AG04449 (cell line): Measurements from ENCODE around the gene BAZ2B.

Source experiments
- CTCF ChIA-PET: fragments of 350-600 bp; formaldehyde crosslinking; extraction: SDS; loops from one replicate; lab custom pipeline; 2021; ENCODE audit warnings: antibody characterized with exemption; lab: Yijun Ruan, JAX
- POLR2A ChIA-PET: fragments of 400-600, 350-600 bp; formaldehyde crosslinking; extraction: SDS; loops from one replicate; lab custom pipeline; 2020; ENCODE audit warnings: antibody characterized with exemption, inconsistent platforms; lab: Yijun Ruan, JAX
- DNase-seq: peaks from one replicate; pipeline ENCODE4 v3.0.0-alpha.2; 2010; ENCODE audit warnings: low read depth, low spot score
- H3K4me3 ChIP-seq: 2 replicates; pipeline ENCODE4 v1.5.1; 2011; ENCODE audit warnings: low read depth, mild to moderate bottlenecking, control low read depth, low read length
- TF ChIP-seq, protein P1 (sequence below): IDR thresholded peaks from one replicate; pipeline ENCODE4 v1.5.1; 2011; ENCODE audit warnings: mild to moderate bottlenecking, moderate library complexity, low read length, control low read depth, inconsistent platforms; ENCODE audit not compliant: insufficient read depth; ENCODE audit errors: missing control alignments

Gene BAZ2B

DNA sequence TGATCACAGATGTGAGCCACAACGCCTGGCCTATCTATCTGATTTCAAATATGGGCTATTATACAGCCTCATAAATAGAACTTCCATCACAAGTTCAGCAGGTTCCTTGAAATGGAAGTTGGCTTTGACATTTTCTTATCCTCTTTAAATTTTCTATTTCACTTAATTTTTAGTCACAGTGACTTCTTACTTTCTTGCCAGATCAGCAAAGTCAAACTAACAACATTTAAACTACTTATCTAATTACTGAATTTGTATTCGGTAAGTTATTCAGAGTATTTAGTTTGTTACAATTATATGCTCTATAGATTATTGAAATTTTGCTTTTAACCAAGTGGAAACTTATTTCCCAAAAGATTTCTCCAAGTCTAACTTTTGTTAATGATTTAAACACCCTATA lies 108.2 kb downstream of the BAZ2B start:
- ChIA-PET CTCF (no interaction called here), POLR2A (no interaction called here)
- no peak for DNase-seq
- TF ChIP-seq, protein P1, sequence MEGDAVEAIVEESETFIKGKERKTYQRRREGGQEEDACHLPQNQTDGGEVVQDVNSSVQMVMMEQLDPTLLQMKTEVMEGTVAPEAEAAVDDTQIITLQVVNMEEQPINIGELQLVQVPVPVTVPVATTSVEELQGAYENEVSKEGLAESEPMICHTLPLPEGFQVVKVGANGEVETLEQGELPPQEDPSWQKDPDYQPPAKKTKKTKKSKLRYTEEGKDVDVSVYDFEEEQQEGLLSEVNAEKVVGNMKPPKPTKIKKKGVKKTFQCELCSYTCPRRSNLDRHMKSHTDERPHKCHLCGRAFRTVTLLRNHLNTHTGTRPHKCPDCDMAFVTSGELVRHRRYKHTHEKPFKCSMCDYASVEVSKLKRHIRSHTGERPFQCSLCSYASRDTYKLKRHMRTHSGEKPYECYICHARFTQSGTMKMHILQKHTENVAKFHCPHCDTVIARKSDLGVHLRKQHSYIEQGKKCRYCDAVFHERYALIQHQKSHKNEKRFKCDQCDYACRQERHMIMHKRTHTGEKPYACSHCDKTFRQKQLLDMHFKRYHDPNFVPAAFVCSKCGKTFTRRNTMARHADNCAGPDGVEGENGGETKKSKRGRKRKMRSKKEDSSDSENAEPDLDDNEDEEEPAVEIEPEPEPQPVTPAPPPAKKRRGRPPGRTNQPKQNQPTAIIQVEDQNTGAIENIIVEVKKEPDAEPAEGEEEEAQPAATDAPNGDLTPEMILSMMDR: no peak
- no peak overlapping the region for H3K4me3 ChIP-seq

DNA sequence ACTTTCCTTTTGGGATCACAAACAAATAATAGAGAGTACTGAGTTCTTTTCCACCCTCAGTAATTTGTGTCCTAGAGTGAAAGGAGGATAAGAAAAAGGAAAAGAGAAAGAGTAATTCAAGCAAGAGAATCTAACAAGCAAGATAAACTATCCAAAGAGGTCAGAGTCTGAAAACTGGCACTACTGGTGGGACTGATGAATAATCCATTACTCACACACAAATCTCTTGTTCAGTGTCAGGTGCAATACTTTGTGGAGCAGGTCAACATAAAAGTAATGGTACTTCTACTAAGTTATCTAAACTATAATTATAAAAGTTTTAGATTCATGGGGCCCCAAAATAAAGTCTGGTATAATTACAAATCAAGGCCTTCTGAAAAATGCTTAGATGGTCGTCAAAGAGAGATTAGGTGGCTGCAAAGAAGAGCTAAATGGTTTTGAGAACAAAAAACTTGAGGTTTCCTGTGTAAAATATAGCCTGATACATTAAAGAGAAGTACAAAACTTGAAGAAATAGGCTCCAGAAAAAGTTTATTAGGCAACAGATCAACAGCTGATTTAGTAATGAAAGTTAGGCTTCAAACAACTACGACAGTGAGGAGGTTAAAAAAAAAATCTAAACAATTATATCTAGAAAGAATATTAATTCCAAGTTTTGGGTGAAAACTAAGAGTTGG lies 109.4 kb downstream of the BAZ2B start:
- ChIA-PET CTCF (interaction anchor here (1.5 kb wide), 1 partner anchor 10 kb away, joined by 4 read pairs; no protein-coding TSS in a partner anchor), POLR2A (no interaction called here)
- TF ChIP-seq, protein P1: no peak
- no peak for DNase-seq
- H3K4me3 ChIP-seq: no peak overlapping the region

DNA sequence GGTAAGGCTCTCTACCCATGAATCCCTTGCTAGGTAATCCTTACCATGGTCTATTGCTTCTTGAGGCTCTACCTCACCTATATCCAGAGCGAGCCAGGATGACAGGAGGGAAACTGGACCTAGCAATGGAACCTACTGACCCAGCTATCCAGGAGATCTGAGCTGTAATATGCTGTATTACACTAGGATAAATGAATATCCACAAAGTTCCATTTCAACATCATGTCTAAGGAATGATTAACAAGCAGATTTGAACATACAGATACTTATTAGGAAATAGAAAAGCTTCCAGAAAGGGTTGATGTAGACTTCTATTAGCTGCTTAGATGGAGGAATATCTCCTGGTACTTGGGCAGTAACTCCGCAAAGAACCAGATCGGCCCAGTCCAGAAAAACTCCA lies 110.1 kb downstream of the BAZ2B start:
- TF ChIP-seq, protein P1: no peak
- no peak overlapping the region for H3K4me3 ChIP-seq
- CTCF ChIA-PET: interaction anchor here (1.5 kb wide), 1 partner anchor 11 kb away, joined by 4 read pairs; no protein-coding TSS in a partner anchor
- POLR2A ChIA-PET: no interaction called here
- DNase-seq: no peak

DNA sequence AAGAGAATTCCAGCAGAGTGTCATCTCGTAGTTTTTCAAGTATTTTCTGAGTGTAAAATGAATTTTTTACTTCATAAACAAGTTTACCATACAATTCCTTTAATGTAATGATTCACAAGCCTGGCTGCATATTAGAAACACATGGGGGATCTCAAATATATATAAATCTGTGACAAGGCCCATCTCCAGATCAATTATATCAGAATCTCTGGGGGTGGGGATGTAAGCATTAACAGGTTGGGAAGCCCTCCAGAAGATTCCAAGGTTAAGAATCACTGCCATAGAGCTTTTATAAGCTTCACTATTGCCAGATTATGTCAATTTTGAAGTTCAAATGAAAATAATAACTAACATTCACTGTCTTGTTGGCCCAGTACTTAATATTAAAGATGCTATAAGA lies 111.2 kb downstream of the BAZ2B start:
- DNase-seq: no peak
- ChIA-PET POLR2A (no interaction called here), CTCF (interaction anchor here (0.7 to 1.5 kb wide), 2 partner anchors 12 to 15 kb away, joined by 3 to 4 read pairs; no protein-coding TSS in a partner anchor)
- TF ChIP-seq, protein P1: no peak
- H3K4me3 ChIP-seq: no peak overlapping the region

DNA sequence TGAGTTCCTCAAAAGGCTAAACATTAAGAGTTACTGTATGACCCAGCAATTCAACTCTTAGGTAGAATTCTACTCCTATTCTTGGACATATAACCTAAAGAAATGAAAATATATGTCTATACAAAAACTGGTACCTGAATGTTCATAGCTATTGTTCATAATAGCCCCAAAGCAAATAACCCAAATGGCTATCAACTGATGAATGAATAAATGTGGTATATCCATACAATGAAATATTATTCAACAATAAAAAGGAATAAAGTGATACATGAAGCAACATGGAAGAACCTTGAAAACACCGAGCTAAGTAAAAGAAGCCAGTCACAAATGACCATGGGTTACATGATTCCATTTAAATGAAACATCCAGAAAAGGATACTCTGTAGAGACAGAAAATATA lies 114.6 kb downstream of the BAZ2B start:
- POLR2A ChIA-PET: no interaction called here

DNA sequence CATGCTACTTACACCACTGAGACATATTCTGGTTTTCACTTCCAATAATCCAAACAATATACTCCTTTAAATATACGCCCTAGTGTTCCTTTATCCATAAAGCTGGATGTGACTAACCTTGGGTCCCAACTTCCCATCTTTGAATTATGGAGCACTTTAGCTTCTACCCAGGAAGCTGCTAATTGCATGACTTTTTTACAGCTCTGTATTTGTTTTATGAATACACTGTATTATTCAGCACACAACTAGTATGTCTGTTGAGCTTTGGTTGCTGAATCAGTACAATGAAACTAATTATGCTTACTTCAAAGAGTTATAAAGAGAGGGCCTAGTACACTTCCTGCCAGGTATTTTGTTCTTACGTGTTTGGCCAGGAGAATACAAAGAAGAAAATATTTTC lies 118.5 kb downstream of the BAZ2B start:
- CTCF ChIA-PET: no interaction called here
- DNase-seq: no peak
- no peak overlapping the region for H3K4me3 ChIP-seq
- POLR2A ChIA-PET: no interaction called here
- TF ChIP-seq, protein P1: no peak

More for the DNA sequence above, 114.6 kb downstream of the BAZ2B start:
- CTCF ChIA-PET: no interaction called here
- H3K4me3 ChIP-seq: no peak overlapping the region
- TF ChIP-seq, protein P1: no peak
- no peak for DNase-seq
